Upper lobe of left lung (tissue), 6 donors: ENCODE measurements around the gene FBXO45. TPM values are rescaled to one million over a fixed set of nuclear protein-coding genes. Genes with fewer than 3 reads are reported as not detected.
"Not testable (repeated sequence)": the region's sequence is repeated elsewhere in the genome, so short reads cannot be mapped to it uniquely, and the experiment has no call there.

Experiments
- ATAC-seq, 2 donors: fragments of 200-7000 bp; cut with Tn5 transposase; one replicate each; pipeline ENCODE4 v1.9.1; 2022; ENCODE audit warnings: mild to moderate bottlenecking in 2 of 2, moderate library complexity in 2 of 2; ENCODE audit not compliant: low FRiP score in 2 of 2
- DNase-seq, 2 donors: peaks; one replicate each; pipeline ENCODE4 v3.0.0-alpha.2; 2019 to 2020
- H3K27ac ChIP-seq, 4 donors: fragments of 200-600 bp; sonication (generic); one replicate each; pipeline ENCODE4 v1.5.1; 2016 to 2019
- H3K27me3 ChIP-seq, 4 donors: fragments of 200-600 bp; sonication (generic); one replicate each; pipeline ENCODE4 v1.5.1; 2017 to 2019
- H3K36me3 ChIP-seq, 4 donors: fragments of 200-600 bp; sonication (generic); one replicate each; pipeline ENCODE4 v1.5.1; 2016 to 2019
- H3K4me1 ChIP-seq, 4 donors: fragments of 200-600 bp; sonication (generic); one replicate each; pipeline ENCODE4 v1.5.1; 2018 to 2019
- H3K4me3 ChIP-seq, 4 donors: fragments of 200-600 bp; sonication (generic); one replicate each; pipeline ENCODE4 v1.5.1; 2017 to 2019; ENCODE audit warnings: mild to moderate bottlenecking in 2 of 4, moderate library complexity in 1 of 4
- H3K9me3 ChIP-seq, 4 donors: fragments of 200-600 bp; sonication (generic); one replicate each; pipeline ENCODE4 v1.5.1; 2018 to 2019
- CTCF ChIP-seq, 6 experiments: fragments of 450-650 bp in 4 of 6; fragments of 200-600 bp in 2 of 6; sonication (generic) in 2 of 6; IDR thresholded peaks; one replicate each; pipeline ENCODE4 v1.5.1; 2016 to 2019; ENCODE audit warnings: antibody characterized with exemption in 6 of 6
- EP300 ChIP-seq, 4 donors: sonication (generic); formaldehyde crosslinking; IDR thresholded peaks; one replicate each; pipeline ENCODE4 v1.5.1; 2017; ENCODE audit warnings: antibody characterized with exemption in 4 of 4, control low read depth in 2 of 4
- POLR2A ChIP-seq, 4 donors: fragments of 450-650 bp; IDR thresholded peaks; one replicate each; pipeline ENCODE4 v1.5.1; 2016 to 2017; ENCODE audit warnings: antibody characterized with exemption in 4 of 4, mild to moderate bottlenecking in 2 of 4
- POLR2AphosphoS5 ChIP-seq, 2 donors: sonication (generic); formaldehyde crosslinking; IDR thresholded peaks; one replicate each; pipeline ENCODE4 v1.5.1; 2017; ENCODE audit warnings: antibody characterized with exemption in 2 of 2
- WGBS, 2 donors: methylation state at CpG; one replicate each; pipeline ENCODE4 v1.1.5; 2017 to 2018; 5-methylcytosine and 5-hydroxymethylcytosine counted together
- total RNA-seq, 6 donors: library from RNA; depleted of rRNA in 4 of 6; stranded (reverse); fragments of >200 nt in 4 of 6; gene quantifications; one replicate each; pipeline versions ENCODE4 v1.1.0 to v1.2.1, GENCODE V29; 2016 to 2021
- donor health status: DM: no; HTN: no; CAD: no; lungs with moderate emphysema.
- donor health status: DM: no; HTN: yes; CAD: no; lungs with severe emphysema.

The FBXO45 gene
- total RNA-seq, 6 donors from 2014 or later: 2.2 to 9.6 (median 6.4) TPM

GRCh38 chr3:196609343-196609775 lies 40.9 kb downstream of the FBXO45 start:
- TF ChIP-seq CTCF (IDR thresholded peaks at IDR 0.05) (peak; percentile 80 to 89 (median 84)), EP300 (IDR thresholded peaks at IDR 0.05) (no peak), POLR2AphosphoS5 (IDR thresholded peaks at IDR 0.05) (no peak)
- peak overlapping the region in 3 of 4 donors; percentile 18 to 73 (median 50) for H3K27ac ChIP-seq
- no peak overlapping the region for H3K4me3 ChIP-seq
- no peaks in the 10 kb centered on the region for H3K36me3 ChIP-seq
- H3K4me1 ChIP-seq: peaks cover 14 to 25% (median 22%) of the 10 kb centered on the region in 4 donors
- no peaks in the 10 kb centered on the region for H3K9me3 ChIP-seq
- H3K27me3 ChIP-seq: no peaks in the 10 kb centered on the region
- ATAC-seq (peak; percentile 96 to 98), DNase-seq (peak; percentile 88 to 93)
- 11 to 13% methylated on average over 5 of the region's 5 CpGs for WGBS, 2 donors

GRCh38 chr3:196609805-196610515 lies 41.5 kb downstream of the FBXO45 start:
- Histone ChIP-seq H3K27ac (peak overlapping the region in 3 of 4 donors; percentile 23 to 73 (median 50)), H3K27me3 (no peaks in the 10 kb centered on the region), H3K36me3 (no peaks in the 10 kb centered on the region), H3K9me3 (no peaks in the 10 kb centered on the region), H3K4me1 (peaks cover 14 to 25% (median 22%) of the 10 kb centered on the region in 4 donors), H3K4me3 (no peak overlapping the region)
- WGBS, 2 donors: 70 to 78% methylated on average over 6 of the region's 6 CpGs
- DNase-seq (no peak), ATAC-seq (peak in 1 of 2 donors; percentile 36)
- TF ChIP-seq POLR2AphosphoS5 (IDR thresholded peaks at IDR 0.05) (no peak), EP300 (IDR thresholded peaks at IDR 0.05) (no peak), CTCF (IDR thresholded peaks at IDR 0.05) (no peak), POLR2A (IDR thresholded peaks at IDR 0.05) (no peak)

GRCh38 chr3:196611761-196612483 lies 43.5 kb downstream of the FBXO45 start:
- Histone ChIP-seq H3K27me3 (no peaks in the 10 kb centered on the region), H3K27ac (peak overlapping the region; percentile 65 to 80 (median 76)), H3K9me3 (no peaks in the 10 kb centered on the region), H3K4me3 (peak overlapping the region in 1 of 4 donors; percentile 0), H3K4me1 (peaks cover 14 to 25% (median 22%) of the 10 kb centered on the region in 4 donors), H3K36me3 (no peaks in the 10 kb centered on the region)
- no peak for ATAC-seq
- no peak for DNase-seq
- TF ChIP-seq CTCF (IDR thresholded peaks at IDR 0.05) (no peak), EP300 (IDR thresholded peaks at IDR 0.05) (no peak)
- WGBS, 2 donors: 38 to 52% methylated on average over 10 of the region's 10 CpGs

GRCh38 chr3:196615234-196615633 lies 46.8 kb downstream of the FBXO45 start:
- not testable (repeated sequence) for H3K27me3 ChIP-seq, DNase-seq, H3K36me3 ChIP-seq, H3K27ac ChIP-seq, H3K9me3 ChIP-seq, ATAC-seq, H3K4me3 ChIP-seq
- 90 to 95% methylated on average over 6 of the region's 6 CpGs for WGBS, 2 donors
- H3K4me1 ChIP-seq: peaks cover 13 to 24% (median 22%) of the 10 kb centered on the region in 4 donors

GRCh38 chr3:196617256-196617655 lies 48.8 kb downstream of the FBXO45 start:
- no peak for TF ChIP-seq CTCF (IDR thresholded peaks at IDR 0.05)
- TF ChIP-seq POLR2A (IDR thresholded peaks at IDR 0.05): no peak
- TF ChIP-seq POLR2AphosphoS5 (IDR thresholded peaks at IDR 0.05): no peak
- TF ChIP-seq EP300 (IDR thresholded peaks at IDR 0.05): no peak
- no peak overlapping the region for H3K4me3 ChIP-seq
- DNase-seq: no peak
- 53 to 58% methylated on average over 5 of the region's 5 CpGs for WGBS, 2 donors
- H3K4me1 ChIP-seq: peaks cover 10 to 22% (median 18%) of the 10 kb centered on the region in 4 donors
- peak overlapping the region in 2 of 4 donors; percentile 4 to 8 for H3K27ac ChIP-seq
- no peaks in the 10 kb centered on the region for H3K36me3 ChIP-seq
- H3K9me3 ChIP-seq: no peaks in the 10 kb centered on the region
- H3K27me3 ChIP-seq: no peaks in the 10 kb centered on the region
- no peak for ATAC-seq
